Chondrocyte (in vitro differentiated cells): ENCODE results near the gene CFAP58. TPM values are rescaled to one million over a fixed set of nuclear protein-coding genes. Genes with fewer than 3 reads are reported as not detected.

Experiments used
- DNase-seq: peaks from one replicate; pipeline ENCODE4 v3.0.0; 2021; ENCODE audit warnings: mixed read lengths, low spot score
- H3K27ac Mint-ChIP-seq: one replicate; pipeline ENCODE4 v1.8.0; 2021; ENCODE audit warnings: mild to moderate bottlenecking, moderate library complexity, mixed read lengths; ENCODE audit not compliant: unreplicated experiment
- H3K27me3 Mint-ChIP-seq: 2 replicates; pipeline ENCODE4 v1.8.0; 2021; ENCODE audit warnings: low read depth, mixed read lengths
- H3K36me3 Mint-ChIP-seq: 2 replicates; pipeline ENCODE4 v1.8.0; 2021; ENCODE audit warnings: low read depth, mixed read lengths
- H3K4me1 Mint-ChIP-seq: 2 replicates; pipeline ENCODE4 v1.8.0; 2021; ENCODE audit warnings: low read depth, mild to moderate bottlenecking, mixed read lengths
- H3K4me3 Mint-ChIP-seq: one replicate; pipeline ENCODE4 v1.8.0; 2021; ENCODE audit warnings: mild to moderate bottlenecking, moderate library complexity, mixed read lengths; ENCODE audit not compliant: unreplicated experiment
- H3K9me3 Mint-ChIP-seq: 2 replicates; pipeline ENCODE4 v1.8.0; 2021; ENCODE audit warnings: low read depth, mixed read lengths
- CTCF ChIP-seq: fragments of 200-600 bp; sonication (generic); IDR thresholded peaks from 2 replicates; pipeline ENCODE4 v1.5.0; 2021; ENCODE audit warnings: antibody characterized with exemption, mild to moderate bottlenecking, moderate library complexity
- total RNA-seq: library from RNA; stranded (reverse); gene quantifications from 3 replicates; pipeline ENCODE4 v1.2.1, GENCODE V29; 2021

The CFAP58 gene
- total RNA-seq, 1 donor from 2014 or later = 0.15 TPM

- Mint-ChIP-seq H3K4me3 (no peak overlapping the region), H3K27ac (no peak overlapping the region), H3K9me3 (no peaks in the 10 kb centered on the region), H3K27me3 (no peaks in the 10 kb centered on the region), H3K36me3 (no peaks in the 10 kb centered on the region), H3K4me1 (no peaks in the 10 kb centered on the region)
- no peak for DNase-seq
- no peak for TF ChIP-seq CTCF
Measured at GRCh38 chr10:104437226-104437625, 83.6 kb downstream of the CFAP58 start.

GRCh38 chr10:104440221-104440620, 86.6 kb downstream of the CFAP58 start:
- no peaks in the 10 kb centered on the region for H3K9me3 Mint-ChIP-seq
- no peaks in the 10 kb centered on the region for H3K36me3 Mint-ChIP-seq
- TF ChIP-seq CTCF = no peak
- peaks cover 1% of the 10 kb centered on the region for H3K4me1 Mint-ChIP-seq
- no peak overlapping the region for H3K27ac Mint-ChIP-seq
- no peaks in the 10 kb centered on the region for H3K27me3 Mint-ChIP-seq
- DNase-seq = no peak
- no peak overlapping the region for H3K4me3 Mint-ChIP-seq

GRCh38 chr10:104441329-104442000, 87.8 kb downstream of the CFAP58 start:
- Mint-ChIP-seq H3K36me3 (no peaks in the 10 kb centered on the region), H3K27me3 (no peaks in the 10 kb centered on the region), H3K27ac (no peak overlapping the region), H3K4me1 (peaks cover 10% of the 10 kb centered on the region), H3K4me3 (no peak overlapping the region), H3K9me3 (no peaks in the 10 kb centered on the region)
- no peak for DNase-seq
- no peak for TF ChIP-seq CTCF

- DNase-seq = no peak
- H3K36me3 Mint-ChIP-seq = no peaks in the 10 kb centered on the region
- no peak overlapping the region for H3K4me3 Mint-ChIP-seq
- peaks cover 4% of the 10 kb centered on the region for H3K27me3 Mint-ChIP-seq
- no peaks in the 10 kb centered on the region for H3K9me3 Mint-ChIP-seq
- H3K27ac Mint-ChIP-seq = no peak overlapping the region
- peaks cover 24% of the 10 kb centered on the region for H3K4me1 Mint-ChIP-seq
- no peak for TF ChIP-seq CTCF
Measured at GRCh38 chr10:104445359-104445758, 91.7 kb downstream of the CFAP58 start.

GRCh38 chr10:104446151-104446550, 92.5 kb downstream of the CFAP58 start:
- no peak for TF ChIP-seq CTCF
- Mint-ChIP-seq H3K27me3 (peaks cover 4% of the 10 kb centered on the region), H3K9me3 (no peaks in the 10 kb centered on the region), H3K36me3 (no peaks in the 10 kb centered on the region), H3K4me1 (peaks cover 24% of the 10 kb centered on the region), H3K27ac (no peak overlapping the region), H3K4me3 (no peak overlapping the region)
- DNase-seq = no peak
